HepG2 (cell line): ENCODE measurements around the gene MMP7. TPM values are rescaled to one million over a fixed set of nuclear protein-coding genes. Genes with fewer than 3 reads are reported as not detected.

Source experiments
- ATAC-seq: fragments of 200-7000 bp; cut with Tn5 transposase; 3 replicates; pipeline ENCODE4 v1.9.1; 2020; ENCODE audit warnings: mild to moderate bottlenecking, moderate library complexity
- BruUV-seq: library from RNA; stranded (reverse); fragments of 400-500 nt; replicated peaks from 2 replicates; lab custom pipeline; 2021; lab: Mats Ljungman, UMichigan
- CTCF ChIA-PET: fragments of 300-600 bp; formaldehyde crosslinking; extraction: SDS; loops from one replicate; lab custom pipeline; 2021; ENCODE audit warnings: low total read pairs, inconsistent platforms, low intra/inter-chr PET ratio; lab: Yijun Ruan, JAX
- POLR2A ChIA-PET: fragments of 350-600 bp; sonication (Branson Sonifier 250); formaldehyde crosslinking; loops from one replicate; lab custom pipeline; 2020; ENCODE audit warnings: antibody characterized with exemption, inconsistent platforms; lab: Yijun Ruan, JAX
- DNase-seq: peaks from one replicate; pipeline ENCODE4 v3.0.0-alpha.2; 2015; ENCODE audit warnings: low spot score
- FAIRE-seq: peaks from 3 replicates; lab custom pipeline; 2011; peaks lifted over from hg19 to GRCh38; lab: Jason Lieb, UNC
- H2AFZ ChIP-seq: one replicate; pipeline ENCODE4 v1.6.1; 2011; ENCODE audit warnings: low read length, inconsistent platforms
- H3K27ac ChIP-seq: fragments of 300-600 bp; 3 replicates; pipeline ENCODE4 v1.8.0; 2011; ENCODE audit warnings: mixed run types, mild to moderate bottlenecking, mixed read lengths, low read length, inconsistent platforms; ENCODE audit not compliant: insufficient read depth; ENCODE audit errors: extremely low read length
- H3K27me3 ChIP-seq, 2 experiments: fragments of 200-600 bp in 1 of 2; 2 replicates in 1 of 2; 3 replicates in 1 of 2; pipeline versions ENCODE4 v1.6.0 to v1.8.0; 2011; ENCODE audit warnings: low read length in 2 of 2, mild to moderate bottlenecking in 2 of 2, moderate library complexity in 2 of 2, inconsistent platforms in 1 of 2; ENCODE audit not compliant: insufficient read depth in 2 of 2, control insufficient read depth in 1 of 2
- H3K36me3 ChIP-seq, 2 experiments: fragments of 200-600 bp in 1 of 2; replicated peaks in 1 of 2; 2 replicates in 1 of 2; 3 replicates in 1 of 2; pipeline versions ENCODE4 v1.5.1 to v1.8.0; 2011; ENCODE audit warnings: low read length in 2 of 2, inconsistent platforms in 1 of 2; ENCODE audit not compliant: insufficient read depth in 2 of 2, control insufficient read depth in 1 of 2
- H3K4me1 ChIP-seq: 2 replicates; pipeline ENCODE4 v1.5.1; 2012; ENCODE audit warnings: low read length, inconsistent platforms; ENCODE audit not compliant: insufficient read depth
- H3K4me2 ChIP-seq: 2 replicates; pipeline ENCODE4 v1.6.0; 2011; ENCODE audit warnings: low read depth, low read length, inconsistent platforms
- H3K4me3 ChIP-seq, 3 experiments: fragments of 200-600 bp in 1 of 3; sonication (generic), shearing (Covaris generic) in 1 of 3; replicated peaks in 1 of 3; 2 replicates each; pipeline ENCODE4 v1.5.1; 2011 to 2016; ENCODE audit warnings: low read length in 3 of 3, inconsistent platforms in 2 of 3, low read depth in 2 of 3, mild to moderate bottlenecking in 2 of 3, control low read depth in 1 of 3, mixed read lengths in 1 of 3; ENCODE audit not compliant: insufficient read depth in 1 of 3
- H3K79me2 ChIP-seq: one replicate; pipeline ENCODE4 v1.6.1; 2011; ENCODE audit warnings: low read length, inconsistent platforms; ENCODE audit not compliant: insufficient read depth
- H3K9ac ChIP-seq: 2 replicates; pipeline ENCODE4 v1.6.0; 2011; ENCODE audit warnings: mild to moderate bottlenecking, low read depth, low read length, inconsistent platforms; ENCODE audit not compliant: insufficient read depth
- H3K9me3 ChIP-seq: 2 replicates; pipeline ENCODE4 v1.5.1; 2012; ENCODE audit warnings: mild to moderate bottlenecking, low read length
- H4K20me1 ChIP-seq: 2 replicates; pipeline ENCODE4 v1.6.0; 2011; ENCODE audit warnings: inconsistent platforms, mild to moderate bottlenecking, low read length, moderate library complexity; ENCODE audit not compliant: insufficient read depth
- ARID5B ChIP-seq: IDR thresholded peaks from 2 replicates; pipeline ENCODE4 v1.4.0; 2020; ENCODE audit warnings: mild to moderate bottlenecking, missing genetic modification reagents
- BRCA1 ChIP-seq: sonication (generic); formaldehyde crosslinking; IDR thresholded peaks from 2 replicates; pipeline ENCODE4 v1.4.0; 2020; ENCODE audit warnings: missing genetic modification reagents
- CBFB ChIP-seq: sonication (generic); formaldehyde crosslinking; IDR thresholded peaks from 2 replicates; pipeline ENCODE4 v1.4.0; 2020; ENCODE audit warnings: missing genetic modification reagents
- DRAP1 ChIP-seq: IDR thresholded peaks from 2 replicates; pipeline ENCODE4 v1.6.1; 2016; ENCODE audit warnings: missing genetic modification reagents, missing compliant biosample characterization
- FIP1L1 ChIP-seq: fragments of 200-400 bp; formaldehyde crosslinking; IDR thresholded peaks from 2 replicates; pipeline ENCODE4 v1.6.1; 2018; ENCODE audit warnings: low read depth, mild to moderate bottlenecking, low read length, moderate library complexity, borderline replicate concordance; ENCODE audit not compliant: insufficient read depth
- FOSL2 ChIP-seq: sonication (generic); formaldehyde crosslinking; IDR thresholded peaks from 2 replicates; pipeline ENCODE4 v1.4.0; 2020; ENCODE audit warnings: missing genetic modification reagents
- ISL2 ChIP-seq: sonication (generic); formaldehyde crosslinking; IDR thresholded peaks from 2 replicates; pipeline ENCODE4 v1.5.0; 2020; ENCODE audit warnings: missing genetic modification reagents
- KAT7 ChIP-seq: IDR thresholded peaks from 2 replicates; pipeline ENCODE4 v1.6.1; 2018; ENCODE audit warnings: borderline replicate concordance, missing compliant biosample characterization
- KDM1A ChIP-seq: IDR thresholded peaks from 2 replicates; pipeline ENCODE4 v1.6.1; 2016; ENCODE audit warnings: missing compliant biosample characterization
- LCORL ChIP-seq, 2 experiments: fragments of 450-650 bp in 1 of 2; sonication (generic) in 1 of 2; formaldehyde crosslinking in 1 of 2; IDR thresholded peaks; 2 replicates each; pipeline versions ENCODE4 v1.5.0 to v1.6.1; 2017 to 2020; ENCODE audit warnings: antibody characterized with exemption in 1 of 2, missing genetic modification reagents in 1 of 2
- RAD51 ChIP-seq: fragments of 450-650 bp; IDR thresholded peaks from 2 replicates; pipeline ENCODE4 v1.6.1; 2016; ENCODE audit warnings: borderline replicate concordance
- RXRA ChIP-seq: sonication (generic); formaldehyde crosslinking; IDR thresholded peaks from 2 replicates; pipeline ENCODE4 v1.5.1; 2020; ENCODE audit warnings: missing genetic modification reagents
- SKI ChIP-seq: fragments of 450-650 bp; IDR thresholded peaks from one replicate; pipeline ENCODE4 v1.6.1; 2018; ENCODE audit warnings: mild to moderate bottlenecking; ENCODE audit not compliant: partially characterized antibody
- SP1 ChIP-seq, 2 experiments: fragments of 450-650 bp in 1 of 2; sonication (generic) in 1 of 2; formaldehyde crosslinking in 1 of 2; IDR thresholded peaks; 2 replicates each; pipeline versions ENCODE4 v1.4.0 to v1.6.1; 2016 to 2020; ENCODE audit warnings: missing genetic modification reagents in 1 of 2
- TBL1XR1 ChIP-seq: fragments of 150-350 bp; IDR thresholded peaks from 2 replicates; pipeline ENCODE4 v1.6.1; 2014; ENCODE audit warnings: borderline replicate concordance, low read length; ENCODE audit not compliant: partially characterized antibody
- ZC3H13 ChIP-seq: sonication (generic); formaldehyde crosslinking; IDR thresholded peaks from 2 replicates; pipeline ENCODE4 v1.8.1; 2023; ENCODE audit warnings: mild to moderate bottlenecking, missing genetic modification reagents, moderate library complexity
- ZNF225 ChIP-seq: sonication (generic); formaldehyde crosslinking; IDR thresholded peaks from 2 replicates; pipeline ENCODE4 v1.4.0; 2020; ENCODE audit warnings: mild to moderate bottlenecking, missing genetic modification reagents
- ZNF512 ChIP-seq: sonication (generic); formaldehyde crosslinking; IDR thresholded peaks from 2 replicates; pipeline ENCODE4 v1.4.0; 2020; ENCODE audit warnings: mild to moderate bottlenecking, missing genetic modification reagents
- ZNF572 ChIP-seq: sonication (generic); formaldehyde crosslinking; IDR thresholded peaks from 2 replicates; pipeline ENCODE4 v1.5.1; 2020; ENCODE audit warnings: mild to moderate bottlenecking, missing genetic modification reagents
- ZNF709 ChIP-seq: sonication (generic); formaldehyde crosslinking; IDR thresholded peaks from 2 replicates; pipeline ENCODE4 v1.5.0; 2020; ENCODE audit warnings: mild to moderate bottlenecking, missing genetic modification reagents
- ZNF850 ChIP-seq: sonication (generic); formaldehyde crosslinking; conservative IDR thresholded peaks from 2 replicates; pipeline ENCODE4 v1.9.0; 2021; ENCODE audit warnings: mild to moderate bottlenecking, missing genetic modification reagents
- WGBS: methylation state at CpG from one replicate; pipeline ENCODE4 v1.1.6; 2017; ENCODE audit warnings: low lambda C conversion rate; 5-methylcytosine and 5-hydroxymethylcytosine counted together
- in situ Hi-C: cut with HindIII; loops from 2 replicates; pipeline ENCODE4 v1.10.0; 2017; ENCODE audit warnings: low pct_unique_long_range_greater_than_20kb; ENCODE audit not compliant: extremely low pct_ligation_motif_present
- intact Hi-C: fragments of 100-400 bp; cut with micrococcal nuclease; formaldehyde crosslinking; loops from one replicate; pipeline ENCODE4 v1.10.0; 2022; ENCODE audit not compliant: unreplicated experiment
- polyA plus RNA-seq, 8 experiments: library from polyadenylated mRNA; depleted of rRNA in 3 of 8; stranded (reverse) in 7 of 8; unstranded in 1 of 8; fragments of >200 nt; fragmentation: Illumina TruSeq in 4 of 8; extraction: Trizol in 4 of 8; gene quantifications; 2 replicates each; pipeline versions ENCODE4 v1.2.1 to v1.2.3, GENCODE V29; 2011 to 2016; ENCODE audit warnings: low read depth in 4 of 8, missing spikeins in 1 of 8, mixed read lengths in 1 of 8; ENCODE audit not compliant: insufficient read depth in 1 of 8
- total RNA-seq, 5 experiments: library from RNA; depleted of rRNA; stranded (reverse); fragments of >200 nt; fragmentation: Illumina TruSeq; extraction: Trizol; gene quantifications; 2 replicates each; pipeline ENCODE4 v1.2.3, GENCODE V29; 2016; ENCODE audit warnings: low read depth in 1 of 5

The MMP7 gene
- total and polyA plus RNA-seq, 2 of the 13 experiments (the other 11 are each of a cell fraction or from before 2014, with no cell fraction given): 0.17 TPM; not detected in 1

- BruUV-seq: no TSS peak
- H3K9ac ChIP-seq: no peak overlapping the region
- DNase-seq: peak; percentile 68
- H3K79me2 ChIP-seq: no peaks in the 10 kb centered on the region
- peak; percentile 63 for ATAC-seq
- 0 out of 5 replicates have a peak, but pooled peaks cover 0 to 4% of the 10 kb centered on the region in 2 experiments for H3K27me3 ChIP-seq
- no peak overlapping the region for H2AFZ ChIP-seq
- intact Hi-C loops (loop anchor here (5.0 kb wide), 1 partner anchor 58 kb away; no protein-coding TSS in a partner anchor), in situ Hi-C loops (no loop called here)
- no peaks in the 10 kb centered on the region for H3K36me3 ChIP-seq
- no peak overlapping the region for H3K4me3 ChIP-seq
- no peak overlapping the region for H3K4me2 ChIP-seq
- H3K9me3 ChIP-seq: no peaks in the 10 kb centered on the region
- H4K20me1 ChIP-seq: no peaks in the 10 kb centered on the region
- ChIA-PET POLR2A (interaction anchor here (0.9 to 2.2 kb wide), 2 partner anchors 49 to 61 kb away, joined by 3 to 7 read pairs; no protein-coding TSS in a partner anchor), CTCF (no interaction called here)
- no peak overlapping the region for H3K27ac ChIP-seq
- peaks cover 12% of the 10 kb centered on the region for H3K4me1 ChIP-seq
- no peak for FAIRE-seq
- 20% methylated on average over 5 of the region's 5 CpGs for WGBS
- TF ChIP-seq FOSL2 (CRISPR knock-in tag): peak; percentile 81
- no peak for TF ChIP-seq KDM1A (CRISPR knock-in tag)
- TF ChIP-seq SP1 (IDR thresholded peaks at IDR 0.05): no peak
- TF ChIP-seq SP1 (CRISPR knock-in tag; IDR thresholded peaks at IDR 0.05): no peak
- no peak for TF ChIP-seq ZNF709 (CRISPR knock-in tag)
- no peak for TF ChIP-seq DRAP1 (CRISPR knock-in tag)
- TF ChIP-seq ARID5B (CRISPR knock-in tag): peak; percentile 59
- no peak for TF ChIP-seq ISL2 (CRISPR knock-in tag)
- TF ChIP-seq CBFB (CRISPR knock-in tag): no peak
- TF ChIP-seq SKI: peak; percentile 59
- no peak for TF ChIP-seq ZNF225
- TF ChIP-seq BRCA1 (CRISPR knock-in tag): no peak
- TF ChIP-seq LCORL (IDR thresholded peaks at IDR 0.05): no peak
- TF ChIP-seq LCORL (CRISPR knock-in tag; IDR thresholded peaks at IDR 0.05): no peak
- TF ChIP-seq RAD51: no peak
- no peak for TF ChIP-seq ZNF512 (CRISPR knock-in tag)
- TF ChIP-seq TBL1XR1: peak; percentile 76
- no peak for TF ChIP-seq FIP1L1
- no peak for TF ChIP-seq KAT7 (CRISPR knock-in tag)
- no peak for TF ChIP-seq ZNF572 (CRISPR knock-in tag)
- TF ChIP-seq ZC3H13: no peak
- no peak for TF ChIP-seq ZNF850
- no peak; the same call in 1 of the 2 replicates for TF ChIP-seq RXRA (CRISPR knock-in tag)
Measured at GRCh38 chr11:102553835-102554282, 23.3 kb upstream of the MMP7 start.
